SK-N-SH (cell line): ENCODE data around the gene RAB3C.

Experiments
- ELF1 ChIP-seq: IDR thresholded peaks from 2 replicates; pipeline ENCODE4 v1.4.0; 2012
- EP300 ChIP-seq, 2 experiments: IDR thresholded peaks; 2 replicates each; pipeline versions ENCODE4 v1.4.0 to v1.6.1; 2012; ENCODE audit warnings: borderline replicate concordance in 1 of 2, low read depth in 1 of 2, low read length in 1 of 2
- GABPA ChIP-seq: IDR thresholded peaks from 2 replicates; pipeline ENCODE4 v1.4.0; 2012; ENCODE audit warnings: low read depth, mild to moderate bottlenecking
- NRF1 ChIP-seq: IDR thresholded peaks from 2 replicates; pipeline ENCODE4 v1.6.1; 2012; ENCODE audit warnings: low read depth, mild to moderate bottlenecking, low read length
- POLR2AphosphoS5 ChIP-seq: IDR thresholded peaks from 2 replicates; pipeline ENCODE4 v1.6.1; 2012; ENCODE audit warnings: low read depth, low read length
- RAD21 ChIP-seq: IDR thresholded peaks from 2 replicates; pipeline ENCODE4 v1.6.1; 2012; ENCODE audit warnings: mild to moderate bottlenecking, low read length
- SIN3A ChIP-seq: IDR thresholded peaks from 2 replicates; pipeline ENCODE4 v1.6.1; 2012; ENCODE audit warnings: low read depth, mild to moderate bottlenecking, low read length, moderate library complexity, borderline replicate concordance
- TAF1 ChIP-seq: IDR thresholded peaks from 2 replicates; pipeline ENCODE4 v1.6.1; 2012; ENCODE audit warnings: low read depth, mild to moderate bottlenecking, low read length, moderate library complexity, borderline replicate concordance
- TF ChIP-seq, protein P1 (sequence below): fragments of 200-600 bp; sonication (generic); IDR thresholded peaks from 2 replicates; pipeline ENCODE4 v1.6.1; 2017; ENCODE audit warnings: antibody characterized with exemption, mild to moderate bottlenecking, moderate library complexity
- TF ChIP-seq, protein P2 (sequence below): IDR thresholded peaks from 2 replicates; pipeline ENCODE4 v1.6.1; 2012; ENCODE audit warnings: mild to moderate bottlenecking, low read depth, low read length, moderate library complexity

- TF ChIP-seq, protein P1, sequence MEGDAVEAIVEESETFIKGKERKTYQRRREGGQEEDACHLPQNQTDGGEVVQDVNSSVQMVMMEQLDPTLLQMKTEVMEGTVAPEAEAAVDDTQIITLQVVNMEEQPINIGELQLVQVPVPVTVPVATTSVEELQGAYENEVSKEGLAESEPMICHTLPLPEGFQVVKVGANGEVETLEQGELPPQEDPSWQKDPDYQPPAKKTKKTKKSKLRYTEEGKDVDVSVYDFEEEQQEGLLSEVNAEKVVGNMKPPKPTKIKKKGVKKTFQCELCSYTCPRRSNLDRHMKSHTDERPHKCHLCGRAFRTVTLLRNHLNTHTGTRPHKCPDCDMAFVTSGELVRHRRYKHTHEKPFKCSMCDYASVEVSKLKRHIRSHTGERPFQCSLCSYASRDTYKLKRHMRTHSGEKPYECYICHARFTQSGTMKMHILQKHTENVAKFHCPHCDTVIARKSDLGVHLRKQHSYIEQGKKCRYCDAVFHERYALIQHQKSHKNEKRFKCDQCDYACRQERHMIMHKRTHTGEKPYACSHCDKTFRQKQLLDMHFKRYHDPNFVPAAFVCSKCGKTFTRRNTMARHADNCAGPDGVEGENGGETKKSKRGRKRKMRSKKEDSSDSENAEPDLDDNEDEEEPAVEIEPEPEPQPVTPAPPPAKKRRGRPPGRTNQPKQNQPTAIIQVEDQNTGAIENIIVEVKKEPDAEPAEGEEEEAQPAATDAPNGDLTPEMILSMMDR: no peak
- TF ChIP-seq ELF1 (no peak), POLR2AphosphoS5 (no peak), EP300 (IDR thresholded peaks at IDR 0.05; ENCODE audit: borderline replicate concordance in 1 of 2, low read depth in 1 of 2, low read length in 1 of 2) (no peak), GABPA (no peak), RAD21 (no peak), NRF1 (no peak), TAF1 (no peak), SIN3A (no peak)
- TF ChIP-seq, protein P2, sequence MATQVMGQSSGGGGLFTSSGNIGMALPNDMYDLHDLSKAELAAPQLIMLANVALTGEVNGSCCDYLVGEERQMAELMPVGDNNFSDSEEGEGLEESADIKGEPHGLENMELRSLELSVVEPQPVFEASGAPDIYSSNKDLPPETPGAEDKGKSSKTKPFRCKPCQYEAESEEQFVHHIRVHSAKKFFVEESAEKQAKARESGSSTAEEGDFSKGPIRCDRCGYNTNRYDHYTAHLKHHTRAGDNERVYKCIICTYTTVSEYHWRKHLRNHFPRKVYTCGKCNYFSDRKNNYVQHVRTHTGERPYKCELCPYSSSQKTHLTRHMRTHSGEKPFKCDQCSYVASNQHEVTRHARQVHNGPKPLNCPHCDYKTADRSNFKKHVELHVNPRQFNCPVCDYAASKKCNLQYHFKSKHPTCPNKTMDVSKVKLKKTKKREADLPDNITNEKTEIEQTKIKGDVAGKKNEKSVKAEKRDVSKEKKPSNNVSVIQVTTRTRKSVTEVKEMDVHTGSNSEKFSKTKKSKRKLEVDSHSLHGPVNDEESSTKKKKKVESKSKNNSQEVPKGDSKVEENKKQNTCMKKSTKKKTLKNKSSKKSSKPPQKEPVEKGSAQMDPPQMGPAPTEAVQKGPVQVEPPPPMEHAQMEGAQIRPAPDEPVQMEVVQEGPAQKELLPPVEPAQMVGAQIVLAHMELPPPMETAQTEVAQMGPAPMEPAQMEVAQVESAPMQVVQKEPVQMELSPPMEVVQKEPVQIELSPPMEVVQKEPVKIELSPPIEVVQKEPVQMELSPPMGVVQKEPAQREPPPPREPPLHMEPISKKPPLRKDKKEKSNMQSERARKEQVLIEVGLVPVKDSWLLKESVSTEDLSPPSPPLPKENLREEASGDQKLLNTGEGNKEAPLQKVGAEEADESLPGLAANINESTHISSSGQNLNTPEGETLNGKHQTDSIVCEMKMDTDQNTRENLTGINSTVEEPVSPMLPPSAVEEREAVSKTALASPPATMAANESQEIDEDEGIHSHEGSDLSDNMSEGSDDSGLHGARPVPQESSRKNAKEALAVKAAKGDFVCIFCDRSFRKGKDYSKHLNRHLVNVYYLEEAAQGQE: no peak
Measured at GRCh38 chr5:58628626-58629025, 45.8 kb downstream of the RAB3C start.
